H1 (cell line): ENCODE data around the gene PDE4D. TPM values are rescaled to one million over a fixed set of nuclear protein-coding genes. Genes with fewer than 3 reads are reported as not detected.

ENCODE experiments used
- CTCF ChIA-PET: fragments of 300-600 bp; sonication (Branson Sonifier 250); formaldehyde crosslinking; loops from one replicate; lab custom pipeline; 2021; ENCODE audit not compliant: partially characterized antibody; lab: Charles Lee
- POLR2A ChIA-PET: fragments of 300-600 bp; sonication (Branson Sonifier 250); formaldehyde crosslinking; loops from one replicate; lab custom pipeline; 2021; ENCODE audit warnings: inconsistent platforms; ENCODE audit not compliant: partially characterized antibody; lab: Charles Lee
- DNase-seq, 2 experiments: peaks; one replicate each; pipeline versions ENCODE4 v3.0.0 to v3.0.0-alpha.2; 2010 to 2022; ENCODE audit warnings: low spot score in 2 of 2, low read depth in 1 of 2, mixed read lengths in 1 of 2
- FAIRE-seq: peaks from 2 replicates; lab custom pipeline; 2011; peaks lifted over from hg19 to GRCh38; lab: Jason Lieb, UNC
- H2AFZ ChIP-seq: 2 replicates; pipeline ENCODE4 v1.8.1; 2012; ENCODE audit warnings: low read length, inconsistent platforms
- H2AK5ac ChIP-seq: 2 replicates; pipeline ENCODE4 v1.6.1; 2013; ENCODE audit warnings: low read depth, low read length
- H2BK120ac ChIP-seq: replicated peaks from 2 replicates; pipeline ENCODE3; 2013; ENCODE audit warnings: low read depth, low read length, inconsistent platforms
- H2BK12ac ChIP-seq: 2 replicates; pipeline ENCODE4 v1.6.1; 2013; ENCODE audit warnings: low read depth, low read length
- H2BK15ac ChIP-seq: 2 replicates; pipeline ENCODE4 v1.6.1; 2013; ENCODE audit warnings: low read length
- H2BK20ac ChIP-seq: 2 replicates; pipeline ENCODE4 v1.6.1; 2013; ENCODE audit warnings: low read length
- H2BK5ac ChIP-seq: 2 replicates; pipeline ENCODE4 v1.6.1; 2013; ENCODE audit warnings: low read depth, low read length
- H3K14ac ChIP-seq: 2 replicates; pipeline ENCODE4 v1.6.1; 2013; ENCODE audit warnings: inconsistent platforms; ENCODE audit not compliant: insufficient read length
- H3K18ac ChIP-seq: 2 replicates; pipeline ENCODE4 v1.6.1; 2013; ENCODE audit warnings: low read length; ENCODE audit errors: extremely low read depth
- H3K23ac ChIP-seq: 2 replicates; pipeline ENCODE4 v1.6.1; 2013; ENCODE audit warnings: inconsistent platforms; ENCODE audit not compliant: insufficient read length
- H3K23me2 ChIP-seq: 2 replicates; pipeline ENCODE4 v1.6.1; 2013; ENCODE audit warnings: low read depth, low read length
- H3K27ac ChIP-seq: 2 replicates; pipeline ENCODE4 v1.6.1; 2011; ENCODE audit warnings: low read depth, low read length, inconsistent platforms
- H3K27me3 ChIP-seq, 4 experiments: replicated peaks in 1 of 4; 1 replicate in 1 of 4; 2 replicates in 3 of 4; pipeline versions ENCODE4 v1.6.1 to v1.8.1; 2011 to 2013; ENCODE audit warnings: low read length in 3 of 4, mild to moderate bottlenecking in 3 of 4, inconsistent platforms in 2 of 4, mixed read lengths in 2 of 4, moderate library complexity in 1 of 4; ENCODE audit not compliant: control insufficient read depth in 3 of 4, insufficient read depth in 3 of 4; ENCODE audit errors: extremely low read depth in 1 of 4
- H3K36me3 ChIP-seq, 4 experiments: 2 replicates each; pipeline versions ENCODE4 v1.6.1 to v1.8.1; 2011 to 2013; ENCODE audit warnings: mild to moderate bottlenecking in 4 of 4, low read length in 3 of 4, moderate library complexity in 2 of 4, control low read depth in 1 of 4, inconsistent platforms in 1 of 4; ENCODE audit not compliant: insufficient read depth in 4 of 4, control insufficient read depth in 2 of 4
- H3K4ac ChIP-seq: replicated peaks from 2 replicates; pipeline ENCODE3; 2013; ENCODE audit warnings: low read length, low read depth, mixed read lengths, inconsistent platforms; ENCODE audit not compliant: insufficient read length
- H3K4me1 ChIP-seq, 4 experiments: replicated peaks in 1 of 4; 1 replicate in 1 of 4; 2 replicates in 3 of 4; pipeline versions ENCODE4 v1.6.1 to v1.8.1; 2011 to 2013; ENCODE audit warnings: low read length in 3 of 4, inconsistent platforms in 2 of 4, mixed read lengths in 1 of 4; ENCODE audit not compliant: insufficient read depth in 4 of 4, control insufficient read depth in 3 of 4
- H3K4me2 ChIP-seq, 2 experiments: 2 replicates each; pipeline versions ENCODE4 v1.6.1 to v1.8.1; 2011 to 2013; ENCODE audit warnings: low read depth in 2 of 2, low read length in 2 of 2, control low read depth in 1 of 2, inconsistent platforms in 1 of 2, mild to moderate bottlenecking in 1 of 2; ENCODE audit not compliant: insufficient read depth in 1 of 2
- H3K4me3 ChIP-seq, 4 experiments: fragments of 200-600, 300-600 bp in 1 of 4; sonication (generic), shearing (Covaris generic), sonication (Bioruptor Twin) in 1 of 4; 2 replicates each; pipeline versions ENCODE4 v1.5.1 to v1.8.1; 2011 to 2016; ENCODE audit warnings: low read length in 4 of 4, low read depth in 3 of 4, control low read depth in 2 of 4, inconsistent platforms in 2 of 4, mild to moderate bottlenecking in 2 of 4, mixed read lengths in 1 of 4, moderate library complexity in 1 of 4; ENCODE audit not compliant: insufficient read depth in 2 of 4; ENCODE audit errors: extremely low read depth in 1 of 4
- H3K56ac ChIP-seq: replicated peaks from 2 replicates; pipeline ENCODE3; 2013; ENCODE audit warnings: low read depth, mild to moderate bottlenecking, mixed read lengths, low read length, inconsistent platforms; ENCODE audit not compliant: insufficient read length
- H3K79me1 ChIP-seq: 2 replicates; pipeline ENCODE4 v1.6.1; 2013; ENCODE audit warnings: low read depth, low read length, control low read depth
- H3K79me2 ChIP-seq, 2 experiments: 2 replicates each; pipeline versions ENCODE4 v1.6.1 to v1.8.1; 2012 to 2013; ENCODE audit warnings: low read length in 2 of 2, mild to moderate bottlenecking in 2 of 2, inconsistent platforms in 1 of 2; ENCODE audit not compliant: insufficient read depth in 2 of 2, control insufficient read depth in 1 of 2
- H3K9ac ChIP-seq, 4 experiments: replicated peaks in 1 of 4; 1 replicate in 1 of 4; 2 replicates in 3 of 4; pipeline versions ENCODE4 v1.6.1 to v1.8.1; 2011 to 2013; ENCODE audit warnings: low read depth in 3 of 4, low read length in 3 of 4, control low read depth in 2 of 4, mild to moderate bottlenecking in 2 of 4, moderate library complexity in 2 of 4, inconsistent platforms in 1 of 4; ENCODE audit errors: extremely low read depth in 1 of 4
- H3K9me3 ChIP-seq, 2 experiments: 2 replicates each; pipeline versions ENCODE4 v1.6.1 to v1.8.1; 2012 to 2013; ENCODE audit warnings: mild to moderate bottlenecking in 2 of 2, moderate library complexity in 2 of 2, control low read depth in 1 of 2, inconsistent platforms in 1 of 2, low read depth in 1 of 2, low read length in 1 of 2, mixed read lengths in 1 of 2; ENCODE audit not compliant: insufficient read depth in 2 of 2
- H4K20me1 ChIP-seq, 2 experiments: replicated peaks in 1 of 2; 2 replicates each; pipeline versions ENCODE3 to v1.8.1; 2011 to 2013; ENCODE audit warnings: inconsistent platforms in 2 of 2, low read length in 2 of 2, mild to moderate bottlenecking in 1 of 2; ENCODE audit not compliant: insufficient read depth in 2 of 2, control insufficient read depth in 1 of 2
- H4K5ac ChIP-seq: 2 replicates; pipeline ENCODE4 v1.6.1; 2013; ENCODE audit warnings: low read length, low read depth, mixed read lengths, inconsistent platforms; ENCODE audit not compliant: insufficient read length
- H4K8ac ChIP-seq: 2 replicates; pipeline ENCODE4 v1.8.0; 2013; ENCODE audit warnings: mild to moderate bottlenecking, moderate library complexity, low read length, inconsistent platforms; ENCODE audit not compliant: insufficient read depth; ENCODE audit errors: extremely low read depth
- H4K91ac ChIP-seq: replicated peaks from 2 replicates; pipeline ENCODE3; 2013; ENCODE audit warnings: low read length, mixed read lengths, inconsistent platforms; ENCODE audit not compliant: insufficient read length
- ATF2 ChIP-seq: IDR thresholded peaks from 2 replicates; pipeline ENCODE4 v1.6.1; 2012; ENCODE audit warnings: low read length, inconsistent platforms
- CBX5 ChIP-seq: fragments of 300-800, 300-1000 bp; sonication (generic); IDR thresholded peaks from 2 replicates; pipeline ENCODE4 v1.7.1; 2016; ENCODE audit warnings: antibody characterized with exemption, low read length, low read depth
- CBX8 ChIP-seq: fragments of 300-800, 300-1000 bp; sonication (generic); IDR thresholded peaks from 2 replicates; pipeline ENCODE4 v1.7.1; 2016; ENCODE audit warnings: low read depth, low read length, borderline replicate concordance
- MAFK ChIP-seq: IDR thresholded peaks from 2 replicates; pipeline ENCODE4 v1.6.1; 2012; ENCODE audit warnings: low read depth, mild to moderate bottlenecking, improper control_type of control experiment, low read length
- PHF8 ChIP-seq: fragments of 200-600 bp; sonication (generic); conservative IDR thresholded peaks from 2 replicates; pipeline ENCODE4 v1.7.1; 2012; ENCODE audit warnings: low read depth, mild to moderate bottlenecking, inconsistent platforms, low read length, moderate library complexity
- SIRT6 ChIP-seq: IDR thresholded peaks from one replicate; pipeline ENCODE4 v1.7.1; 2012; ENCODE audit warnings: low read length, inconsistent platforms
- WGBS, 2 experiments: shearing (Covaris generic) in 1 of 2; methylation state at CpG; one replicate each; pipeline versions ENCODE4 v1.1.6 to v1.1.7; 2013 to 2015; ENCODE audit warnings: low lambda C conversion rate in 2 of 2, mixed read lengths in 2 of 2, inconsistent platforms in 1 of 2, low coverage in 1 of 2, missing lambda C conversion rate in 1 of 2; ENCODE audit not compliant: insufficient replicate concordance in 2 of 2, insufficient coverage in 1 of 2, insufficient read length in 1 of 2; ENCODE audit errors: extremely low coverage in 1 of 2, missing lambda C conversion rate in 1 of 2; 5-methylcytosine and 5-hydroxymethylcytosine counted together
- polyA plus RNA-seq, 7 experiments: library from polyadenylated mRNA; depleted of rRNA in 3 of 7; stranded (reverse) in 5 of 7; unstranded in 2 of 7; fragments of >200 nt in 5 of 7; fragments of 200-250 nt in 2 of 7; gene quantifications; 1 replicate in 5 of 7; 2 replicates in 1 of 7; 4 replicates in 1 of 7; pipeline versions ENCODE4 v1.2.1 to v1.2.3, GENCODE V29; 2011 to 2013; ENCODE audit warnings: missing spikeins in 2 of 7, mixed read lengths in 2 of 7
- total RNA-seq: library from RNA; stranded (reverse); fragmentation: NEBNext Ultra II Directional; extraction: Animal tissue kit (Norgen Biotek cat#: 25700); gene quantifications from 2 replicates; pipeline ENCODE4 v1.2.1, GENCODE V29; 2021

The PDE4D gene
- total and polyA plus RNA-seq, 2 of the 8 experiments (the other 6 are each of a cell fraction or from before 2014, with no cell fraction given): 2.3 to 3.7 TPM

- H2BK20ac ChIP-seq: no peak overlapping the region
- H3K4me2 ChIP-seq: no peak overlapping the region
- POLR2A ChIA-PET: no interaction called here
- H3K4me1 ChIP-seq: no peaks in the 10 kb centered on the region
- WGBS, 2 experiments: 95% methylated on average over 5 of the region's 5 CpGs; no CpG with 5 or more reads in 1 of the 2 experiments
- no peaks in the 10 kb centered on the region for H3K23me2 ChIP-seq
- CTCF ChIA-PET: interaction anchor here (0.6 to 1.5 kb wide), 3 partner anchors 12 to 1410 kb away, joined by 3 to 5 read pairs (median 3); no protein-coding TSS in a partner anchor
- no peaks in the 10 kb centered on the region for H3K36me3 ChIP-seq
- H2AFZ ChIP-seq: no peak overlapping the region
- H3K27ac ChIP-seq: no peak overlapping the region
- no peak overlapping the region for H3K18ac ChIP-seq
- no peaks in the 10 kb centered on the region for H3K79me1 ChIP-seq
- H3K9ac ChIP-seq: no peak overlapping the region
- TF ChIP-seq CBX5 (no peak), CBX8 (no peak), SIRT6 (no peak), PHF8 (no peak), MAFK (no peak), ATF2 (no peak)
- TF ChIP-seq, all 59 proteins: peak for 0
- Histone ChIP-seq H4K5ac (no peak overlapping the region), H4K20me1 (no peaks in the 10 kb centered on the region), H3K14ac (no peak overlapping the region), H3K4ac (no peak overlapping the region), H2AK5ac (no peak overlapping the region), H3K79me2 (no peaks in the 10 kb centered on the region), H3K27me3 (no peaks in the 10 kb centered on the region), H2BK120ac (no peak overlapping the region), H4K8ac (no peak overlapping the region), H3K9me3 (no peaks in the 10 kb centered on the region), H3K56ac (no peak overlapping the region), H2BK12ac (no peak overlapping the region), H2BK15ac (no peak overlapping the region), H3K4me3 (no peak overlapping the region), H4K91ac (no peak overlapping the region), H3K23ac (no peak overlapping the region), H2BK5ac (no peak overlapping the region)
- FAIRE-seq (no peak), DNase-seq (no peak)
Measured at GRCh38 chr5:59296317-59297264, 596.9 kb downstream of the PDE4D start.
